Stimulated activated CD4-positive, alpha-beta T cell treated with anti-CD3 and anti-CD28 coated beads, Interleukin-4, amount 100 ng/mL, for 24 hours (primary cell): Measurements from ENCODE around the gene NFE2L1.
A peak's percentile ranks its signal among the peaks of the same experiment; 100 is the strongest.
"Not testable (repeated sequence)": the region's sequence is repeated elsewhere in the genome, so short reads cannot be mapped to it uniquely, and the experiment has no call there.

Experiments used
- DNase-seq: peaks from one replicate; pipeline ENCODE4 v3.0.0-alpha.2; 2020

Gene NFE2L1

DNA sequence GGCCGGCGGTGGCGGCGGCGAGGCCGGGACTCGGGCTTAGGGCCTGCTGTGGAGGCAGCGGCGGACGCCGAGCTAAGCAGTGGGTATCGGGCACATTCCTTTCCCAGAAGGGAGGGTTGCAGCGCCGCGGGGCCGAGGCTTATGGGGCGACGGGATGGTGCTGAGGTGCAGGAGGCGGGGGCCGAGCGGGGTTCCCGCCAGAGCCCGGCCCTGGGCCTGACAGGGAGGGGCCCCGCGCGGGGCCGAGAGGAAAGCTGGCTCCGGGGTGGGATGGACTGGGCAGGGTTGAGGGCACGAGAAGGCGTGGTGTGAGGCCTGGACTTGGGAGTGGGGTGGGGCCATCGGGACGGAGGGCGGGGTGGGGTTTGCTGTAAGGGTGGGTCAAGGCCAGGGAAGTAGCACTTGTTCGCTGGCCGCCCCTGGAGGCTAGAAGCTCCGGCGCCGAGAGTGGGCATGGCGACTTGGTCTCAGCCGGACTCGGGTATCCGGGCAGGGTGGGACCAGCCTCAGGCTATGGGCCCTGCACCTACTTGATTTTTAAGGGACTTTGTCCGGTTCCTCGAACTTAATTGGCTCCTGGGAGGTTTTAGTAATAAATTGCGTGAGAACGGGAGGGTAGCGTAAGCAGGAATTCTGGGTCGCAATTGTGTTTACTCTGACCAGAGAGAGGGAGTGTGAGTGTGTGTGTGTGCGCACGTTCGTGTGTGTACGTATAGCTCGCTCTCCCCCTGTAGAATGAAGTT is 396 bp downstream of the NFE2L1 start:
- peak; percentile 43 for DNase-seq

DNA sequence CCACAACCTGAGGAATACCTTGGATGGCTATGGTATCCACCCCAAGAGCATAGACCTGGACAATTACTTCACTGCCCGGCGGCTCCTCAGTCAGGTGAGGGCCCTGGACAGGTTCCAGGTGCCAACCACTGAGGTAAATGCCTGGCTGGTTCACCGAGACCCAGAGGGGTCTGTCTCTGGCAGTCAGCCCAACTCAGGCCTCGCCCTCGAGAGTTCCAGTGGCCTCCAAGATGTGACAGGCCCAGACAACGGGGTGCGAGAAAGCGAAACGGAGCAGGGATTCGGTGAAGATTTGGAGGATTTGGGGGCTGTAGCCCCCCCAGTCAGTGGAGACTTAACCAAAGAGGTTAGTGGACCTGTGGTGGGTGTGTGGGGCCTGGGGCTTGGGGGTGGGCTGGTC is 3.1 kb downstream of the NFE2L1 start:
- no peak for DNase-seq

DNA sequence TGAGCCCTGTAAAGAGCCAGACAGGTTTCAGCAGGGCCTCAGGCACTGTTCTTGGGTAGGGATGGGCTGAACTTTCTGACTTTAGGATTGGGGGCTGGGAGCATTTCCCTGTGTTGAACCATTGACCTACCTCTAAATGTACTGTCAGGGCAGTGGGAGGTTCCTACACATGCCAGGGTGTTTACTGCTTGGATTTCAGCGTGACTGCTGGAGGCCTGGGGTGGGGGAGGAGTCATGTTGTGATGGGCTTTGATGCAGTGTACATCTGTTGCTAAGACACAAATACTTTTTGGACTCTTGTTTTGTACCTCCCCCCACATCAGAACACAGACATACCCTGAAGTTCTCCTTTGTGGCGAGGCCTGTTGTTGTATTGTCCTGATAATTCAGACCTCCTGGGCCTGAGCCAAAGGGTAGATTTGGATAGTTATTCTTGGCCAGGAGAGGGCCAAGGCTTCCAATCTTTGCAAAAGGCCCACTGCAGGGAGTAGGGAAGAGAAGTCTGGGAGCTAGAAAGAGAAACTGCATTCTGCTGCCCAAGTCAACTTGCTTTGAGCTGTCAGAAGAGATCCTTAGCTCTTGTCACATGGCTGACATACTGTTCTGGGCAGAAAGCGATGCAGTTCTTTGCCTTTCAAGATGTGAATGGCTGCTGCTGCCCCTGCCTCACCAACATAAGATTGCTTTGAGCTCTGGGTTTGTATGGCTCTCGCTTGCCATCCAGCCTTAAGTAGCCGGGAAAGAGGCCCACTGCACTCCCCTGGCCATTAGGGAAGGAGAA is 3.7 kb downstream of the NFE2L1 start:
- DNase-seq, result no peak

DNA sequence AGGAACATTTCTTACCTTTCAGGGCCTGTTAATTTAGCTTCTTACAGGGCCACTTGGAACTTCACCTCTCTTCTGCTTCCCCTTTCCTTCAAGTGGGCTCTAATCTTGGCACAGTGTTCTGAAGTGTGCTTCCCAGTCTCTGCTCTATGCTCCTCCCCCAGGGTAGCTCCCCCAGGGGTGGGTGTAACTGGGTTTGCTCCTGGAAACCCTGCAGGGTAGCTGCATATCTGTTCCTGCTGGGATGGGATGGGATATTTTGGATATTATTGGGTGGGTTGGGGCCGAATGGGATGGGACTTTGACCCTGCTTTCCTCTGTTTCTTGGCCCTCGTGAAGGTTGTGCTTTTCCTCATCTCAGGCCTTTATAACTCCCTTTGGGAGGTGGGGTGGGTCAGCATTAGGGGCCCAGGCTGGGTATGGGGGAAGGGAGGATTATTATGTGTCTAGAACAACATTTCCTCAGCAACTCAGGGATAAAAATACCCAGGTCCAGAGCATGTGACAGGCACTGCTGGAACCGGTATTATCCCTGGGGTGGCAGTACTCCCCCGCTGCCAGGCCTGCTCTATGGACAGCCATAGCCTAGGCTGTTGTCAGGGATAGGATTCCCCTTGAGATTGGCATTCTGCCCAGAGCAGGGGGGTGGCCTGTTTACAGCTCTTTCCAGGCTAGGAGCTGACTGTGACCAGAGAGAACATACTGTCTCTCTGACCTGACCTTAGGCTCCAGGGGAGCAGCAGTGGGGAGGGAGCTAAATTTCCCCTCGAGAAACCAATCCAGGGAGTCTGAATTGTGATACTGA is 5.0 kb downstream of the NFE2L1 start:
- DNase-seq, result no peak

DNA sequence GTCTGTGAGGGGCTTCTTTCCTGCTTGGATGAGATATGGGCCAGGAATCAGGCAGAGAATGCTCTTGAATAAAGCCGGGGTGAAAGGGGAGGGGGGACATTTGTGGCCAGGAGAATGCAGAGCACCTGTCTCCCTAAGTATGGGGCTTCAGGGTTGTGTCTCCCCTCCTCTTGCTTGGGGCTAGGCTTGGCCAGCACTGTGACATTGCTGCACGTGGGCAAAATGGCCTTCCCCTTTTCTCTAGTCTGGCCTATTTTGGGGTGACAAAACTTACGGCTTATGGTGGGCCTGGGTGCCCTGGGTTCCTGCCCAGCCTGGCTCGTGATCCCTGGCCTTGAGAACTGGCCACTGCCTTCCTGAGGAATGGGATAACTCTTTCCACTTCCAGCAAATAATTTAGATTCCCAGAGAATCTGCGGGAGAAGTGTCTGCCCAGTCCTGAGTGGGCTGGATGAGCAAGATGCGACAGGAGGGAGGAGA is 5.6 kb downstream of the NFE2L1 start:
- DNase-seq, result no peak

DNA sequence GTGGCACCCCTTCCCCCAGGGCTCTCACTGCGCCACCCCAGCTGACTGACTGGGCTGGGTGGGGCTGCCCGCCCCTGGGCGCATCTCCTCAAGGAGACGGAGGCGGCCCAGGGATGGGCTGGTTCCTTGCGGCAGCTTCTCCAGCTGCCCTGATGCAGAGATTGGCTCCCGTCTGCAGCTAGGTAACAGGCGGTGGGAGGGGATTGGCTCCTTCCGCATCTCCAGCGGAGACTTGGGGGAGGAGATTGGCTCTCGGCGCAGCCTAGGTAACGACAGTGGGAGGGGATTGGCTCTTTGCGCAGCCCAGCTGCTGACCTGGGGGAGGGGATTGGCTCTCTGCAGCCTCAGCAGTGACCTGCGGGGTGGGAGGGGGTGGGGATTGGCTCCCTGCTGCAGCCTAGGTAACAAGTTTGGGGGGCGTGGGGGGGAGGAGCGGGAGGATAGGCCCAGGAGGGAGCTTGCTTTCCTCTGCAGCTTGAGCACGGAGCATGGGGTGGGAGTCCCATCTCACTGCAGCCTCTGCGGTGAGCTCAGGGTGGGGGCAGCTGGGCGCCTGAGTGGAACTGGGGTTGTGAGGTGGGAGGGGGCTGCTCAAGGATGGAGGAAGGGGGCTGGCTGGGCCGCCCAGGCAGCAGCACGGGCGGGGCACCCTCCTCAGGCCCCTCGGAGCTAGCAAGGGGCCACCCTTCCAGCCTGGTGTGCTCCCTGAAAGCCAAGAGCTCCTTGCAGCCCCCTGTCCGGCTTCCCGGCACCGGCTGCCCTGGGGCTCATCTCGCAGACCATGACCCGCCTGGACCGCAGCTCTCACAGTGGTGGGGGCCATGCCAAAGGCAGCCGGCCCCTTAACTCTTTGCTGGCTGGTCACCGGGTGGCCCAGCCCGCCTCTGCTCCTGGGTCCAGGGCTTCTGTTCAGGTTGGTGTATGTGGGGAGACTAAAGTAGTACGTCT is 6.4 kb downstream of the NFE2L1 start:
- no peak for DNase-seq

DNA sequence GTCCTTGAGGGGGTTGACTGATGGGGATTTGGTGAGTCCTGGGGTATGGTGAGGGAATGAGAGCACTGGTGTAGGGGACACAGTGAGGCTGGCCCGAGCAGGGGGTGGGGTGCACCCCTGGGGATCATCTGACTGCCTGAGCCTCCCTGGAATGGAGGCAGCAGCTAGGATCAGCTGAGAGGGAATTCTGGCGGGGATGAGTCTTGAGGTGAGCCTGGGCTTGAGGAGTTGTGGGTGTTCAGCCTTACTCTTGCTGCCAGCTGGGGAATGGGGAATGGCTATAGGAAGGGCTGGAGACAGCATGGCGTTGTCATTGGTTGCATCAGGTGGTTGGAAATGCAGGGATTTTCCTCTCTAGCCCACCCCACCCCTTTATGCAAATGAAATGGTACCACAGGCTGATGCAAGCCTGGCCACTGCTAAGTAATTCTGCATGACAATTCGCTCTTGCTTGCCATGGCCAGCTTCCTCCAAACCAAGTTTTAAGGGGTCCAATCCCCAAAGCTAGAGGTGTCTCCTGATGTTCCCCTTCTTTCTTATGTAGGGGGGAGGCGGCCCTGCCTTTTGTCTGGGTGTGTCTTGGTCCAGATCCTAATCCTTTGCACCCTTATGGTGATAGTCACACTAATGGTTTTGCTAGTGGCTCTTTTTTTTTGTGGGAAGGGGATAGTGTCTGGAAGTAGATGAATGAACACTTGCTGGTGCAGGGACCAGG is 7.5 kb downstream of the NFE2L1 start:
- DNase-seq, result peak; percentile 61

DNA sequence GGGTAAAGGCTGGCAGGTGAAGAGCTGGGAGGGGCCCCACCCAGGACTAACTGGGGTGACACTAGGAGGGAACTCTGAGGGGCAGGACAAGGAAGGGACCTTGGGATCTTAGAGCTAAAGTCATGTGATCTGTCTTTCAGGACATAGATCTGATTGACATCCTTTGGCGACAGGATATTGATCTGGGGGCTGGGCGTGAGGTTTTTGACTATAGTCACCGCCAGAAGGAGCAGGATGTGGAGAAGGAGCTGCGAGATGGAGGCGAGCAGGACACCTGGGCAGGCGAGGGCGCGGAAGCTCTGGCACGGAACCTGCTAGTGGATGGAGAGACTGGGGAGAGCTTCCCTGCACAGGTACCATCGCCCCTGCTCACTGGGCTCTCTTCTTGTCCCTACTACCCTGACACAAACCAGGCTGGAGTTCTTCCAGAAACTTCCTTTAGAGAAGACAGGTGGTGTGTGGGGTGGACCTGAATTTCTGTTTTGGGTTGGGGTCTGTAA is 8.1 kb downstream of the NFE2L1 start:
- DNase-seq, result no peak

DNA sequence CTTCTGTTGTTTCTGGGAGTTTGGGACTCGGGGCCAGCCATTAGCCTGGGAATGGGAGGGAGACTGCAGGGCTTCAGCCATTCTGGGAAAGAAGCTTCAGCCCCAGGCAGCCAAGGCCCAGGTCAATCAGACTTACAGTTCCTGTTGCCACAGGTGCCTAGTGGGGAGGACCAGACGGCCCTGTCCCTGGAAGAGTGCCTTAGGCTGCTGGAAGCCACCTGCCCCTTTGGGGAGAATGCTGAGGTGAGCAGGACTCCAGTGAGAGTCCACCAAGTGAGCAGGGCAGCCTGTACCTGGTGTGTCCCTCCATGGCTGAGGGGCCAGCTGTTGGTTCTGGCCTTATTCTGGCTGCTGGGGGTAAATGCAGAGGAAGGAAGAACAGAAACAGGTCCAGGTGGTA is 8.7 kb downstream of the NFE2L1 start:
- no peak for DNase-seq

DNA sequence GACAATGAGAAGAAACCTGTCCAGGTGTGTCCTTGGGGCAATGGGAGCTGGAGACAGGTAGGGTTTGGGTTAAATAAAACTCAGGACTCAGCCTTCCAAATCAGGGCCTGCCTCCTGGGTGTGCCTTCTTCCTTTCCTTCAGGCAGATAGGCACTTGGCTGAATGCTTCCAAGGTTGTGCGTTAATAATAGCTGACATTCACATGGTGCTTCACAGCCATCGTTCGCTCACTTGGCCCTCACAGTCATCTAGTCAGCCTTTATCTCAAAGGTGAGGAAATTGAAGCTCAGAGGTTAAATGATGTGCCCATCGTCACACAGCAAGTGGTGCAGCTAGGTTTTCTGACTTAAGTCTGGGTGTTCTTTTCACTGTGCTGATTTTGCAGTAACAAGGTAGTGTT is 9.5 kb downstream of the NFE2L1 start:
- DNase-seq, result no peak

DNA sequence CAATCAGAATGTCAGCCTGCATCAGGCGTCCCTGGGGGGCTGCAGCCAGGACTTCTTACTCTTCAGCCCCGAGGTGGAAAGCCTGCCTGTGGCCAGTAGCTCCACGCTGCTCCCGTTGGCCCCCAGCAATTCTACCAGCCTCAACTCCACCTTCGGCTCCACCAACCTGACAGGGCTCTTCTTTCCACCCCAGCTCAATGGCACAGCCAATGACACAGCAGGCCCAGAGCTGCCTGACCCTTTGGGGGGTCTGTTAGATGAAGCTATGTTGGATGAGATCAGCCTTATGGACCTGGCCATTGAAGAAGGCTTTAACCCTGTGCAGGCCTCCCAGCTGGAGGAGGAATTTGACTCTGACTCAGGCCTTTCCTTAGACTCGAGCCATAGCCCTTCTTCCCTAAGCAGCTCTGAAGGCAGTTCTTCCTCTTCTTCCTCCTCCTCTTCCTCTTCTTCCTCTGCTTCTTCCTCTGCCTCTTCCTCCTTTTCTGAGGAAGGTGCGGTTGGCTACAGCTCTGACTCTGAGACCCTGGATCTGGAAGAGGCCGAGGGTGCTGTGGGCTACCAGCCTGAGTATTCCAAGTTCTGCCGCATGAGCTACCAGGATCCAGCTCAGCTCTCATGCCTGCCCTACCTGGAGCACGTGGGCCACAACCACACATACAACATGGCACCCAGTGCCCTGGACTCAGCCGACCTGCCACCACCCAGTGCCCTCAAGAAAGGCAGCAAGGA is 10.4 kb downstream of the NFE2L1 start:
- DNase-seq, result no peak

DNA sequence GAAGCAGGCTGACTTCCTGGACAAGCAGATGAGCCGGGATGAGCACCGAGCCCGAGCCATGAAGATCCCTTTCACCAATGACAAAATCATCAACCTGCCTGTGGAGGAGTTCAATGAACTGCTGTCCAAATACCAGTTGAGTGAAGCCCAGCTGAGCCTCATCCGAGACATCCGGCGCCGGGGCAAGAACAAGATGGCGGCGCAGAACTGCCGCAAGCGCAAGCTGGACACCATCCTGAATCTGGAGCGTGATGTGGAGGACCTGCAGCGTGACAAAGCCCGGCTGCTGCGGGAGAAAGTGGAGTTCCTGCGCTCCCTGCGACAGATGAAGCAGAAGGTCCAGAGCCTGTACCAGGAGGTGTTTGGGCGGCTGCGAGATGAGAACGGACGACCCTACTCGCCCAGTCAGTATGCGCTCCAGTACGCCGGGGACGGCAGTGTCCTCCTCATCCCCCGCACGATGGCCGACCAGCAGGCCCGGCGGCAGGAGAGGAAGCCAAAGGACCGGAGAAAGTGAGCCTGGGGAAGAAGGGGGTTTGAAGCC is 11.0 kb downstream of the NFE2L1 start:
- no peak for DNase-seq

DNA sequence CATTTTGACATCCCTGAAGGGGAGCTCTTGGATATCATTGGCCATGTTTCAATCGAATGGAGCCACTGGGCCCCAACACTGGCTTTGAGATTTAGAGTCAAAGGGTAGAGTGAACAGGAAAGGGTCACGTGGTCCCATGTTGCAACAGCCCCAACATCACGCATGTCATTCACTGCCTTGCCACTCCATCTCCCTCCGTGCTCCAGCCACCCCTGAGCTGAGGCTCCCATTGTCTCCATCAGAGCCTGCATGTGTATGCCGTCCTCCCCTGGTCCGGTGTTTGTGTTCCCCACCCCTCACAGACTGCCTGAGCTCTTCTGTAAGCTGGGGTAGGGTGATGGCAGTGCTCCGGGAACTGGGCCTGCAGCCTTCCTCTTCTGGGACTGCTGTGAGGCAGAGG is 12.1 kb downstream of the NFE2L1 start:
- DNase-seq, result no peak

DNA sequence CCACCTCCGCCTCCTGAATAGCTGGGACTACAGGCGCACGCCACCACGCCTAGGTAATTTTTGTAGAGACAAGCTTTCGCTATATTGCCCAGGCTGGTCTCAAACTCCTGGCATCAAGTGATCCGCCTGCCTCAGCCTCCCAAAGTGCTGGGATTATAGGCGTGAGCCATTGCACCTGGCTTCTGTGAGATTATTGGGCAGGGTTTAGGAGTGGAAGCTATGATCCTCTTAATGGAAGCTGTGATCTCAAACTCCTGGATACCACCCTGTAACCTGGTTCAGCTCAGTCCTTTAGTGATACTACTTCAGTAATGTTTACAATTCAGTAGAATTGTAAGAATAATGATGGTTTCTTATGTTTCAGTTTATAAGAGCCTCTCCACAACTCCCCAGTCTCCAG is 14.1 kb downstream of the NFE2L1 start:
- no peak for DNase-seq

DNA sequence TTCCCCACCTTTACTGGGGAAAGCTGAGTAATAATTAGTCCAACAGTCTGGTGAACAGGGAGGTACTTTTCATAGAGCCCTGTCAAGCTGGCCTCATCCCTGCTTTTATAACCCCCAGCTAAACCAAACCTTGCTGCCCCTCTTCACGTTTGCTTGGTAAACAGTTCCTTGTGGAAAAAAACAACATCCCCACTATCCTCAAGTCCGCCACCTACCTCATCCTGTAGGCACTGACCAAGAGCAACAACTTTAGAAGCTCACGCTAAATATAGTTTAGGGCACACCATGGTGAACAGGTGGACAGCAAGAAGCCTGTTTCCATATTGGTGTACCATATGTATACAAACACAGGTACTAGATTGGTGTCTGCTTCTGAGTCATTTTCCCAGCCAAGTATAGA is 16.5 kb downstream of the NFE2L1 start:
- no peak for DNase-seq

DNA sequence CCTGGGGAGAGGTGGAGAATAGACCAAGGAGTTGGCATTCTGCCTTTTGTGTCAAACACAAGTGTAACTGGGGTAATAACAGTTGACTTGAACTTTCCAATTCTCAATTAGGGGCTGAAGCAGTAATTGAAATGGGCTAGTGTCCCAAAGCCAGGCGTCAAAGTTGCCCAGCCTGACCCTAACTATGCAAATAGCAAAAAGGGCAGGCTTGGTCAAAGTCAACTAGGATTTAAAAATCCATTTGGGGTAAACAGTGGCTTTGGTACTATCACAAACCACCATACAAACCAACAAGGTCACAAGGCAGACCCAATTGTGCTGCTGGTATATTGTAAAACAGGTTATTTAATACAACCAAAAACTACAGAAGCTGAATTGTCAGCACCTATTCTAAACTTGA is 18.0 kb downstream of the NFE2L1 start:
- no peak for DNase-seq

DNA sequence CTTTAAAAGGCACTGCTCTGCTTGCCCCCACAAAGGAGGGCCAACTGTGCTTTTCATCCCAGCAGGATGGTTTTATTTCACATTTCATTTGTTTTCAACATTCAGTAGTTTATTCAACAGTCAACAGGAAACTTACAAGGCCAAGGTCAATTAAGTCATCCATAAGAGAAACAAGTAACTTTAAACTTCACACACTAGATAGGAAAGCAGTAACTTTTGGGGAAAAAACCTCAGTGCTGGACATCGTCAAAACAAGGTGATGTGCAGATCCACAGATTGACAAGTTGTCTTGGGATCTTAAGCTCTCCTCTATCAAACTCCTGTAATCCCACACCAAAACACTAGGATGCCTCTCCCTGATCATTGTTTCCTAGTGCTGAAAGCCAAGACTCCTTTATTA is 18.5 kb downstream of the NFE2L1 start:
- DNase-seq, result no peak

DNA sequence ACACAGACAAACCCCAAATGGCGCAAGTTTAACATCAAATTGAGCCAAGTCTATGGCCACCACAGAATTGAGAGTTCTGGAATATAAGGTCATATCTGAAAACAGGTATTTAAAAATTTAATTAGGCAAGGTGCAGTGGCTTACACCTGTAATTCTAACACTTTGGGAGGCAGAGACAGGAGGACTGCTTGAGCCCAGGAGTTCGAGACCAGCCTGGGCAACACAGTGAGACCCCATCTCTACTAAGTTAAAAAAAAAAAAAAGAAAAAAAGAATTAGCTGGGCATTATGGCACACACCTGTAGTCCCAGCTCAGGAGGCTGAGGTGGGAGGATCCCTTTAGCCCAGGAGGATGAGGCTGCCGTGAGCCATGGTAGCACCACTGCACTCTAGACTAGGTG is 19.1 kb downstream of the NFE2L1 start:
- no peak for DNase-seq

DNA sequence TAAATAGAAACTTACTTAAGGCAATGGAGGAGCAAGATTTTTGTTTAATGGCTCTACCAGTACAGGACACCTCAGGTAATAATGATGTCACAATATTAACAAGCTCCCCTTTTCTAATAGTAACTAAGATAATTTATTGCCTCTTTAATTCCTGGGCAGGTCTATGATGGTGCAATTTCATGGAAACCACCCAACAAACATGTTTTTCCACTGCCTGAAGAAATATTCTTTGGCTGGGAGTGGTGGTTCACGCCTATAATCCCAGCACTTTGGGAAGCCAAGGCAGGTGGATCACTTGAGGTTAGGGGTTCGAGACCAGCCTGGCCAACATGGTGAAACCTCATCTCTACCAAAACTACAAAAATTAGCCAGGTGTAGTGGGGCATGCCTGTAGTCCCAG is 19.6 kb downstream of the NFE2L1 start:
- DNase-seq, result not testable (repeated sequence)

DNA sequence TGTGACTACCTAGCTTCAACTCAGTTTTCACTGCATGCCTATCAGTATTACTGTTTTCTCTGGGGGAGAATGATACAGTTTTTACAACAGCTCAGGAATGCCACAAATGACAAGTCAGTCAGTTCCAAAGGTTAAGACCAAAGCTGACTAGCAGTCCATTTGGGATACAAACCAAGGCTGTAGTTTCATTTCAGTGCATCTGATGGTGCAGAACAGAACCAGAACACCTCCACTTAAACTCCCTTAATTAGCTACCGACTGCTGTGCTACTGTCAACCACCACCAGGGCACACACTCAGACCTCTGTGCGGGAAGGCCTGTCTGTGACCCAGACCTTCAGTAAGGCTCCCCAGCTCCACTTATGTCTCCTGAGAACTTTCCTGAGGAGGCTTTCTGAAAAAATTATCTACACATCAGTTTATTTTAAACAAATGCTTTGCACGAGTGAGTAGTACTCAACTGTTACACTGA is 20.4 kb downstream of the NFE2L1 start:
- no peak for DNase-seq
